Adrenal gland (tissue), 5 donors: Measurements from ENCODE around the gene RGL3.

ENCODE experiments used
- POLR2A ChIP-seq, 2 donors: fragments of 450-650 bp; IDR thresholded peaks; one replicate each; pipeline ENCODE4 v1.6.1; 2017; ENCODE audit warnings: antibody characterized with exemption in 2 of 2, mild to moderate bottlenecking in 2 of 2, moderate library complexity in 1 of 2
- TF ChIP-seq, protein P1 (sequence below), 6 experiments: fragments of 450-650 bp in 4 of 6; fragments of 200-600 bp in 2 of 6; sonication (generic) in 1 of 6; IDR thresholded peaks; 1 replicate in 5 of 6; 2 replicates in 1 of 6; pipeline versions ENCODE4 v1.5.1 to v1.8.0; 2016 to 2021; ENCODE audit warnings: antibody characterized with exemption in 6 of 6, mild to moderate bottlenecking in 2 of 6, moderate library complexity in 1 of 6
- donor health status: DM: no; HTN: no; CAD: no.

DNA sequence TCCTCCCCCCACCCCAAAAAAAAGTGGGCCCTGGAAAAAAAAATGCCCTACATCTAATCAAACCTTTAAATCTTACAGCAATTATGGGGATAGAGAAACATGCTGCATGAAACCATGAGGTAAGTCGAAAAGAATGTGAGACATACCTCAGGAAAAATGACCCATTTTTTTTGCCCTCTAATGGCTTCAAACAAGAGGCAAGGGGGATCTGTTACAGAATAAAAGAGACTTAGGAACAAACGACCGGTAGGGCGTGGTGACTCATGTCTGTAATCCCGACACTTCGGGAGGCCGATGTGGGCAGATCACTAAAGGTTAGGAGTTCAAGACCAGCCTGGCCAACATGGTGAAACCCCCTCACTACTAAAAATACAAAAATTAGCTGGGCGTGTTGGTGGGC is 8.4 kb downstream of the RGL3 start:
- TF ChIP-seq, protein P1, sequence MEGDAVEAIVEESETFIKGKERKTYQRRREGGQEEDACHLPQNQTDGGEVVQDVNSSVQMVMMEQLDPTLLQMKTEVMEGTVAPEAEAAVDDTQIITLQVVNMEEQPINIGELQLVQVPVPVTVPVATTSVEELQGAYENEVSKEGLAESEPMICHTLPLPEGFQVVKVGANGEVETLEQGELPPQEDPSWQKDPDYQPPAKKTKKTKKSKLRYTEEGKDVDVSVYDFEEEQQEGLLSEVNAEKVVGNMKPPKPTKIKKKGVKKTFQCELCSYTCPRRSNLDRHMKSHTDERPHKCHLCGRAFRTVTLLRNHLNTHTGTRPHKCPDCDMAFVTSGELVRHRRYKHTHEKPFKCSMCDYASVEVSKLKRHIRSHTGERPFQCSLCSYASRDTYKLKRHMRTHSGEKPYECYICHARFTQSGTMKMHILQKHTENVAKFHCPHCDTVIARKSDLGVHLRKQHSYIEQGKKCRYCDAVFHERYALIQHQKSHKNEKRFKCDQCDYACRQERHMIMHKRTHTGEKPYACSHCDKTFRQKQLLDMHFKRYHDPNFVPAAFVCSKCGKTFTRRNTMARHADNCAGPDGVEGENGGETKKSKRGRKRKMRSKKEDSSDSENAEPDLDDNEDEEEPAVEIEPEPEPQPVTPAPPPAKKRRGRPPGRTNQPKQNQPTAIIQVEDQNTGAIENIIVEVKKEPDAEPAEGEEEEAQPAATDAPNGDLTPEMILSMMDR (IDR thresholded peaks at IDR 0.05) = no peak
- no peak for TF ChIP-seq POLR2A (IDR thresholded peaks at IDR 0.05)
